ENCODE results near the gene SMYD5. TPM values are rescaled to one million over a fixed set of nuclear protein-coding genes. Genes with fewer than 3 reads are reported as not detected.

Gene SMYD5
- total RNA-seq, 1 experiment from 2014 or later, result 37.4 TPM

- Histone ChIP-seq H3K4me2 (ENCODE audit: low read length) (no peak overlapping the region), H3K4me1 (ENCODE audit: control insufficient read depth in 1 of 2, insufficient read depth in 2 of 2, low read length in 2 of 2) (no peaks in the 10 kb centered on the region), H3K27ac (ENCODE audit: low read depth, low read length) (no peak overlapping the region), H3K4me3 (replicated peaks in 1 of 2; ENCODE audit: low read depth in 1 of 2, low read length in 2 of 2) (no peak overlapping the region), H3K27me3 (ENCODE audit: insufficient read depth, low read length) (no peaks in the 10 kb centered on the region), H3K9me3 (ENCODE audit: control insufficient read depth in 1 of 2, insufficient read depth in 1 of 2, low read depth in 1 of 2, low read length in 2 of 2) (no peaks in the 10 kb centered on the region), H3K79me2 (ENCODE audit: insufficient read depth, low read length) (peaks cover 21% of the 10 kb centered on the region), H4K20me1 (ENCODE audit: insufficient read depth) (no peaks in the 10 kb centered on the region; the same call in 1 of the 2 replicates), H3K36me3 (ENCODE audit: control insufficient read depth in 1 of 2, insufficient read depth in 2 of 2, low read length in 2 of 2) (peaks cover 48 to 53% of the 10 kb centered on the region in 2 experiments; a peak in 3 of 4 replicates), H2AFZ (ENCODE audit: low read depth, low read length, poor library complexity, severe bottlenecking) (no peak overlapping the region), H3K9me2 (ENCODE audit: insufficient read depth) (no peaks in the 10 kb centered on the region), H3K9ac (ENCODE audit: low read length) (no peak overlapping the region)
- TF ChIP-seq CBX3 (IDR thresholded peaks at IDR 0.05; ENCODE audit: low read depth) (no peak), SP1 (IDR thresholded peaks at IDR 0.05; ENCODE audit: low read depth) (no peak), EZH2 (IDR thresholded peaks at IDR 0.05) (no peak), ZNF274 (IDR thresholded peaks at IDR 0.05; ENCODE audit: low read depth, low read length) (no peak), EZH2phosphoT487 (IDR thresholded peaks at IDR 0.05; ENCODE audit: borderline replicate concordance) (no peak), POLR2AphosphoS5 (IDR thresholded peaks at IDR 0.05; ENCODE audit: low read depth, low read length) (no peak), ATF3 (IDR thresholded peaks at IDR 0.05) (no peak), MAX (IDR thresholded peaks at IDR 0.05) (no peak), CEBPB (IDR thresholded peaks at IDR 0.05; ENCODE audit: low read depth) (no peak), EGR1 (IDR thresholded peaks at IDR 0.05; ENCODE audit: low read depth) (no peak), REST (IDR thresholded peaks at IDR 0.05; ENCODE audit: low read depth) (no peak), YY1 (IDR thresholded peaks at IDR 0.05; ENCODE audit: extremely low read depth, insufficient replicate concordance, low read depth, low read length) (no peak), RAD21 (IDR thresholded peaks at IDR 0.05; ENCODE audit: low read depth) (no peak), POLR2A (IDR thresholded peaks at IDR 0.05; ENCODE audit: borderline replicate concordance, extremely low read depth, insufficient read depth, insufficient read length) (no peak), SIN3A (IDR thresholded peaks at IDR 0.05; ENCODE audit: low read depth) (no peak), CTCF (IDR thresholded peaks at IDR 0.05 in 2 of 3, conservative IDR thresholded peaks at IDR 0.05 in 1 of 3; ENCODE audit: borderline replicate concordance in 1 of 3, insufficient read depth in 1 of 3, low read depth in 2 of 3, low read length in 2 of 3) (no peak), FOSL1 (IDR thresholded peaks at IDR 0.05; ENCODE audit: low read depth) (no peak), JUND (IDR thresholded peaks at IDR 0.05) (no peak), TCF7L2 (IDR thresholded peaks at IDR 0.05; ENCODE audit: borderline replicate concordance, extremely low read depth, insufficient read depth, insufficient read length) (no peak), SRF (IDR thresholded peaks at IDR 0.05; ENCODE audit: low read depth) (no peak)
- DNase-seq (ENCODE audit: low read depth, low spot score), result no peak
- intact Hi-C loops (cut with micrococcal nuclease), result no loop called here
- ChIA-PET POLR2A (no interaction called here), CTCF (no interaction called here), RAD21 (ENCODE audit: low non-redundant PET in 1 of 2, low total read pairs in 2 of 2, uncharacterized antibody in 2 of 2, unreplicated experiment in 2 of 2) (no interaction called here)
- BruUV-seq (replicated peaks), result no TSS peak
- ATAC-seq, result no peak
These were observed 38.4 kb downstream of the SMYD5 start for GRCh38 chr2:73252238-73253027.
